ENCODE data around the gene FSIP1. TPM values are rescaled to one million over a fixed set of nuclear protein-coding genes. Genes with fewer than 3 reads are reported as not detected.

Gene FSIP1
- total RNA-seq, 5 donors from 2014 or later (not counting 1 experiment from before 2014, with no cell fraction given) = 0.30 to 1.0 (median 0.43) TPM

GRCh38 chr15:39583596-39584265 is 198.9 kb downstream of the FSIP1 start:
- peak in 3 of 35 experiments; percentile 18 to 37 (median 23) for DNase-seq

GRCh38 chr15:39582977-39583595 is 199.6 kb downstream of the FSIP1 start:
- Histone ChIP-seq H3K4me3 (ENCODE audit: control insufficient read depth in 1 of 2, extremely low read depth in 1 of 2, low read length in 1 of 2) (no peak overlapping the region), H3K27ac (ENCODE audit: low read length) (no peak overlapping the region), H3K4me1 (ENCODE audit: control insufficient read depth in 1 of 2, extremely low read depth in 1 of 2, insufficient read depth in 2 of 2, low read length in 2 of 2) (peaks cover 0 to 24% of the 10 kb centered on the region in 2 experiments), H3K36me3 (ENCODE audit: control insufficient read depth in 2 of 2, extremely low read depth in 1 of 2, insufficient read depth in 1 of 2, low read length in 1 of 2) (no peaks in the 10 kb centered on the region), H3K9me3 (no peaks in the 10 kb centered on the region), H3K27me3 (replicated peaks in 1 of 2; ENCODE audit: control insufficient read depth in 2 of 2, extremely low read depth in 1 of 2, insufficient read depth in 2 of 2, low read length in 1 of 2) (peaks cover 0 to 30% of the 10 kb centered on the region in 2 experiments)
- no peaks in the 10 kb centered on the region for H3K9me3 Mint-ChIP-seq
- CTCF ChIA-PET = interaction anchor here (0.5 to 2.5 kb wide), 9 partner anchors 11 to 462 kb away, joined by 3 to 18 read pairs (median 3); no protein-coding TSS in a partner anchor
- peaks cover 3% of the 10 kb centered on the region for H3K36me3 Mint-ChIP-seq
- H3K27me3 Mint-ChIP-seq = peaks cover 29 to 38% of the 10 kb centered on the region in 2 donors
- POLR2A ChIA-PET = no interaction called here
- no peak overlapping the region for H3K27ac Mint-ChIP-seq
- ATAC-seq (replicated peaks in 1 of 4) (no peak), DNase-seq (peak in 1 of 35 experiments; percentile 6)
- H3K4me1 Mint-ChIP-seq = peaks cover 16 to 47% (median 21%) of the 10 kb centered on the region in 3 donors
- 58% methylated on average over 2 of the region's 4 CpGs for WGBS (ENCODE audit: insufficient coverage)
- peak overlapping the region in 1 of 3 donors; percentile 35 for H3K4me3 Mint-ChIP-seq

More at GRCh38 chr15:39583596-39584265, 198.9 kb downstream of the FSIP1 start:
- H3K9me3 Mint-ChIP-seq = no peaks in the 10 kb centered on the region
- Histone ChIP-seq H3K9me3 (no peaks in the 10 kb centered on the region), H3K27ac (ENCODE audit: low read length) (no peak overlapping the region), H3K36me3 (ENCODE audit: control insufficient read depth in 2 of 2, extremely low read depth in 1 of 2, insufficient read depth in 1 of 2, low read length in 1 of 2) (no peaks in the 10 kb centered on the region), H3K4me1 (ENCODE audit: control insufficient read depth in 1 of 2, extremely low read depth in 1 of 2, insufficient read depth in 2 of 2, low read length in 2 of 2) (peaks cover 0 to 24% of the 10 kb centered on the region in 2 experiments), H3K4me3 (ENCODE audit: control insufficient read depth in 1 of 2, extremely low read depth in 1 of 2, low read length in 1 of 2) (no peak overlapping the region), H3K27me3 (replicated peaks in 1 of 2; ENCODE audit: control insufficient read depth in 2 of 2, extremely low read depth in 1 of 2, insufficient read depth in 2 of 2, low read length in 1 of 2) (peaks cover 0 to 30% of the 10 kb centered on the region in 2 experiments)
- peaks cover 16 to 47% (median 21%) of the 10 kb centered on the region in 3 donors for H3K4me1 Mint-ChIP-seq
- CTCF ChIA-PET = interaction anchor here (1.3 to 2.5 kb wide), 3 partner anchors 95 to 173 kb away, joined by 3 to 18 read pairs (median 3); no protein-coding TSS in a partner anchor
- H3K27ac Mint-ChIP-seq = no peak overlapping the region
- ATAC-seq (replicated peaks in 1 of 4) = no peak
- H3K27me3 Mint-ChIP-seq = peaks cover 26 to 31% of the 10 kb centered on the region in 2 donors
- POLR2A ChIA-PET = no interaction called here
- no peak overlapping the region for H3K4me3 Mint-ChIP-seq
- H3K36me3 Mint-ChIP-seq = peaks cover 5% of the 10 kb centered on the region
- WGBS (ENCODE audit: insufficient coverage) = 98% methylated on average over 8 of the region's 13 CpGs

- Mint-ChIP-seq H3K9me3 (no peaks in the 10 kb centered on the region), H3K27ac (no peak overlapping the region), H3K27me3 (peaks cover 32 to 41% of the 10 kb centered on the region in 2 donors), H3K4me1 (peaks cover 16 to 47% (median 21%) of the 10 kb centered on the region in 3 donors), H3K4me3 (peak overlapping the region in 2 of 3 donors; percentile 71 to 78), H3K36me3 (no peaks in the 10 kb centered on the region)
- CTCF ChIA-PET = interaction anchor here (0.6 to 2.5 kb wide), 6 partner anchors 11 to 462 kb away, joined by 3 to 18 read pairs (median 3); no protein-coding TSS in a partner anchor
- ATAC-seq (replicated peaks in 1 of 4) (no peak), DNase-seq (no peak)
- Histone ChIP-seq H3K4me3 (ENCODE audit: control insufficient read depth in 1 of 2, extremely low read depth in 1 of 2, low read length in 1 of 2) (no peak overlapping the region), H3K9me3 (no peaks in the 10 kb centered on the region), H3K27ac (ENCODE audit: low read length) (no peak overlapping the region), H3K27me3 (replicated peaks in 1 of 2; ENCODE audit: control insufficient read depth in 2 of 2, extremely low read depth in 1 of 2, insufficient read depth in 2 of 2, low read length in 1 of 2) (peaks cover 0 to 33% of the 10 kb centered on the region in 2 experiments), H3K4me1 (ENCODE audit: control insufficient read depth in 1 of 2, extremely low read depth in 1 of 2, insufficient read depth in 2 of 2, low read length in 2 of 2) (peaks cover 0 to 24% of the 10 kb centered on the region in 2 experiments), H3K36me3 (ENCODE audit: control insufficient read depth in 2 of 2, extremely low read depth in 1 of 2, insufficient read depth in 1 of 2, low read length in 1 of 2) (no peaks in the 10 kb centered on the region)
- 83% methylated on average over 20 of the region's 20 CpGs for WGBS (ENCODE audit: insufficient coverage)
- POLR2A ChIA-PET = no interaction called here
Measured at GRCh38 chr15:39582286-39582976, 200.2 kb downstream of the FSIP1 start.

- Mint-ChIP-seq H3K4me3 (peak overlapping the region; percentile 69 to 78 (median 71)), H3K27me3 (peaks cover 32 to 47% of the 10 kb centered on the region in 2 donors), H3K4me1 (peaks cover 16 to 47% (median 21%) of the 10 kb centered on the region in 3 donors), H3K27ac (peak overlapping the region in 1 of 2 donors; percentile 28), H3K36me3 (no peaks in the 10 kb centered on the region), H3K9me3 (no peaks in the 10 kb centered on the region)
- CTCF ChIA-PET = no interaction called here
- DNase-seq (no peak), ATAC-seq (replicated peaks in 1 of 4) (no peak)
- 87% methylated on average over 11 of the region's 13 CpGs for WGBS (ENCODE audit: insufficient coverage)
- H3K4me3 ChIP-seq (ENCODE audit: control insufficient read depth in 1 of 2, extremely low read depth in 1 of 2, low read length in 1 of 2) = no peak overlapping the region
- H3K4me1 ChIP-seq (ENCODE audit: control insufficient read depth in 1 of 2, extremely low read depth in 1 of 2, insufficient read depth in 2 of 2, low read length in 2 of 2) = peaks cover 0 to 24% of the 10 kb centered on the region in 2 experiments
- POLR2A ChIA-PET = no interaction called here
- no peak overlapping the region for H3K27ac ChIP-seq (ENCODE audit: low read length)
- no peaks in the 10 kb centered on the region for H3K9me3 ChIP-seq
- H3K27me3 ChIP-seq (replicated peaks in 1 of 2; ENCODE audit: control insufficient read depth in 2 of 2, extremely low read depth in 1 of 2, insufficient read depth in 2 of 2, low read length in 1 of 2) = peaks cover 0 to 35% of the 10 kb centered on the region in 2 experiments
- H3K36me3 ChIP-seq (ENCODE audit: control insufficient read depth in 2 of 2, extremely low read depth in 1 of 2, insufficient read depth in 1 of 2, low read length in 1 of 2) = no peaks in the 10 kb centered on the region
Measured at GRCh38 chr15:39581793-39582285, 200.8 kb downstream of the FSIP1 start.

- ChIA-PET CTCF (no interaction called here), POLR2A (interaction anchor here in 1 of 2 donors (0.6 kb wide), 1 partner anchor 47 kb away, joined by 4 read pairs; no protein-coding TSS in a partner anchor)
- H3K9me3 ChIP-seq = no peaks in the 10 kb centered on the region
- no peak overlapping the region for H3K27ac ChIP-seq (ENCODE audit: low read length)
- no peaks in the 10 kb centered on the region for H3K36me3 ChIP-seq (ENCODE audit: control insufficient read depth in 2 of 2, extremely low read depth in 1 of 2, insufficient read depth in 1 of 2, low read length in 1 of 2)
- Mint-ChIP-seq H3K27me3 (peaks cover 34 to 52% of the 10 kb centered on the region in 2 donors), H3K4me1 (peaks cover 16 to 47% (median 21%) of the 10 kb centered on the region in 3 donors), H3K9me3 (no peaks in the 10 kb centered on the region), H3K4me3 (peak overlapping the region; percentile 69 to 78 (median 71)), H3K27ac (peak overlapping the region; percentile 28 to 53), H3K36me3 (no peaks in the 10 kb centered on the region)
- ATAC-seq (replicated peaks in 1 of 4) = peak in 1 of 4 experiments; percentile 20
- DNase-seq = no peak
- peaks cover 0 to 35% of the 10 kb centered on the region in 2 experiments for H3K27me3 ChIP-seq (replicated peaks in 1 of 2; ENCODE audit: control insufficient read depth in 2 of 2, extremely low read depth in 1 of 2, insufficient read depth in 2 of 2, low read length in 1 of 2)
- H3K4me1 ChIP-seq (ENCODE audit: control insufficient read depth in 1 of 2, extremely low read depth in 1 of 2, insufficient read depth in 2 of 2, low read length in 2 of 2) = peaks cover 0 to 24% of the 10 kb centered on the region in 2 experiments
- peak overlapping the region in 1 of 2 donors; percentile 55 for H3K4me3 ChIP-seq (ENCODE audit: control insufficient read depth in 1 of 2, extremely low read depth in 1 of 2, low read length in 1 of 2)
- 25% methylated on average over 18 of the region's 18 CpGs for WGBS (ENCODE audit: insufficient coverage)
Measured at GRCh38 chr15:39581242-39581792, 201.3 kb downstream of the FSIP1 start.

All from T-cell (primary cell).